GM19397 (cell line): ENCODE measurements around the gene B3GNT5.

Experiments
- ATAC-seq: cut with Tn5 transposase; IDR thresholded peaks from one replicate; pipeline ENCODE4 v1.9.1; 2021; ENCODE audit warnings: mild to moderate bottlenecking, moderate library complexity; ENCODE audit not compliant: unreplicated experiment

B3GNT5 gene

DNA sequence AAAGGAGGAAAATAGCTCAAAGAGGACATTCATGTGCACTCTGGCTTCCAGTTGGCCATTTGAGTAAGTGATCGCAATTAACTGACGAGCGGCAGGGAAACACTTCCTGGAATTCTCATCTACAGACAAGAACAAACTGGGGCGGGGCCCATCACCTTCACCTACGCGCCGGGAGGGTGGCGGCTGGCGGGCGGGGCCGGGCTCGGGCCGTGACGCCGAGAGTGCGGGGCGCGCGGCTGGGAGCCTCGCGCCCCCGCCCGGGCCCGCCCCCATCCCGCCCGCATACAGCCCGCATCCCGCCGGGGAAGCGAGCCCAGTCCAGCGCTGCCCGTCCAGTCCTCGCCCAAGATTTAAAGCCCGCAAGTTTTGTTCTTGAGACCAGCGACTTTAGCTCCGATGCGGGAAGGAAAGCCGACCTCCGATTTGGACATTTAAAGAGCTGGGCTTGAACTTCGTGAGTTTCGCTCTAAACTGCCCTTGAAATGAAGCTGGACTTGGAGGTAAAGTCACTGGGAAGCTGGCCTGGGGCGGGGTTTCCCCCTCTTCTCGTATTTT lies at the start of gene B3GNT5:
B3GNT5 (plus strand) TSS at position 281 of the 555 bp plus-strand sequence. CDS start 16,546 bp downstream, outside the sequence.
- ATAC-seq: no peak

DNA sequence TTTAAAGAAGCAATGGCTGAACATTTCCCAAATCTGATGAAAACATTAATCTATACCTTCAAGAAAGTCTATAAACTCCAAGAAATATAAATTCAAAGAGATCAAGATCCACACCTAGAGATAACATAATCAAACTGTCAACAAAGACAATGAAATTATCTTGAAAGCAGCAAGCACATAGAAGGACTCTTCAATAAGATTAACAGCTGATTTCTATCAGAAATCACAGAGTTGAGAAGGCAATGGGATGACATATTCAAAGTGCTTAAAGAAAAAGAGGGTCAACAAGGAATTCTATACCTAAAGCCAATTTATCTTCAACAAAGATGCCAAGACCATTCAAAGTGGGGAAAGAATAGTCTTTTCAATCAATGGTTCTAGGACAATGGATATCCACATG lies 49.4 kb upstream of the B3GNT5 start:
- ATAC-seq: no peak

DNA sequence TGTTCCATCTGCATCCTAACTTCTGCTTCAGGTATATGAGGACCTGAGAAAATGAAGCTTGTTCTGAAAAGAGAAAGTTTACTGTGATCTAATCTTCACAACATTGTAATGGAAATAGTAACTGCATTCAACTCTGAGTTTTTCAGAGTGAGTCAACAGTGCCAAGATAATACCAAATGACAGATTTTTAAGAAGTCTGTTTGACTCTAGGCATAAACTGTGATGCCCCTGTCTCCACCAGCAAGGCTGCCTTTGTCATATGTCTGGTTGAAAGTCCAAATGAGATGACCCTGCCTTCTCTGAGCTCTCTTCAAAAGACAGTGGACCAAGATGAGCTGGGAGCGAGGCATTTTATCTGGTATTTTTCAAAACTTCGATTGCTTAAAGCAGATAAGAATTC lies 44.8 kb upstream of the B3GNT5 start:
- ATAC-seq: no peak

DNA sequence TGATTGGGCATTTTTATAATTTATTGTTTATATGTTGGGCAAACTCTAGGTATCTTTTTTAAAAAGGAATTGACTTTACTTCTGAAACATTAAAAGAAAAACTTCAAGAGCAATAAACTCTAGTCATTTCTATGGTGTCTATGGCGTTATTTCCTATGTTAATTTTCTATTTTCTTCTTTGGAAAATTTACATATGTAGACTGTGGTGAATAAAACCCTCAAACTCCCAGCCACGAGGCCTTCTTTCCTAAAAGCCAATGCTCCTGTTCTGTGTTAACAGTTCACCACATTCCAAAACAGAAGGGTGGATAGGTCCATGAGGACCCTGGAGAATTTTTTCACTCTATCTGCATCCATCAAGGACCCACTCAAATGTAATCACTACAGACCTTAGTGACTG lies 44.3 kb upstream of the B3GNT5 start:
- no peak for ATAC-seq

GRCh38 chr3:183210341-183210740 lies 42.7 kb upstream of the B3GNT5 start:
- ATAC-seq: no peak

DNA sequence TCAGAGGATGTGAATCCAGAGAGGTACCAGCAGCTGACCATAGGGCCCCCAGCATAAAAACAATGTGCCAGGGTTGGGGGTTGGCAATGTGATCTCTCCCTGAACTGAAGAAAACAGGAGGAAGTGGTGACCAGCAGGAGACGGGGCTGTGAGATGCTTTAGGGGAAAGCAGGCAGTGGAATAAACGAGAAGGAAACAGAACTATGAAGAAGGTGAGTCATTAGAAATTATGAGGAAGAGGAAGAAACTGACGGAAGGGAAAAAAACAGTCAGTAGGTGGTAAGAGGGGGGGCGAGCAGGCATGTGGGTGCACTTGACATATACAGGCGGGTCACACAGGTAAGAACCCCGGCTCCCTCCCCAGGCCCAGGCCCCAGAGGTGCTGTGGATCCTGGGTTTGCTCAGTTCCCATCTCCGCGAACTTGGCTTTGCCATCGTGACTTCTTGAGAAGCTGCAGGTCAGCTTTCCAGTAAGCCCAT lies 42.2 kb upstream of the B3GNT5 start:
- no peak for ATAC-seq

GRCh38 chr3:183211352-183211751 lies 41.7 kb upstream of the B3GNT5 start:
- ATAC-seq: no peak

- no peak for ATAC-seq
Observed at GRCh38 chr3:183212096-183212495, 41.0 kb upstream of the B3GNT5 start.

DNA sequence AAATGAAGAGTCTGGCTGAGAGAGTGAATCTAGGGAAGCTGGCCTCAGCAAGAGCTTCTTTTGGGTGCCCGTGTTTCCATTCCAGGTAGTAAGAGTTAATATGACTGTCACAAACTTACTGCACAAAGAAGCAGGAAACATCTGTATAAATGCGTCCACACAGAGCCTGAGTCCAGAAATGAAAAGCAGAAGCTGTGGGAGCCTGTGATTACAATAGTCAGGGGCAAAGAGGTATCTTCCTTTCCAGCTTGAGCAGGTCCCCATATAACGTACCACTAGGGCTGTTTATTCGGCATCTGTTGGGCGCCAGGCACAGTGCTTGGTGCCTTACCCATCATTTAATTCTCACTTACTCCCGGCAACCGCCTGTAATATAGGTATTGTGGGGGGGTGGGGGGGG lies 40.5 kb upstream of the B3GNT5 start:
- ATAC-seq: no peak

DNA sequence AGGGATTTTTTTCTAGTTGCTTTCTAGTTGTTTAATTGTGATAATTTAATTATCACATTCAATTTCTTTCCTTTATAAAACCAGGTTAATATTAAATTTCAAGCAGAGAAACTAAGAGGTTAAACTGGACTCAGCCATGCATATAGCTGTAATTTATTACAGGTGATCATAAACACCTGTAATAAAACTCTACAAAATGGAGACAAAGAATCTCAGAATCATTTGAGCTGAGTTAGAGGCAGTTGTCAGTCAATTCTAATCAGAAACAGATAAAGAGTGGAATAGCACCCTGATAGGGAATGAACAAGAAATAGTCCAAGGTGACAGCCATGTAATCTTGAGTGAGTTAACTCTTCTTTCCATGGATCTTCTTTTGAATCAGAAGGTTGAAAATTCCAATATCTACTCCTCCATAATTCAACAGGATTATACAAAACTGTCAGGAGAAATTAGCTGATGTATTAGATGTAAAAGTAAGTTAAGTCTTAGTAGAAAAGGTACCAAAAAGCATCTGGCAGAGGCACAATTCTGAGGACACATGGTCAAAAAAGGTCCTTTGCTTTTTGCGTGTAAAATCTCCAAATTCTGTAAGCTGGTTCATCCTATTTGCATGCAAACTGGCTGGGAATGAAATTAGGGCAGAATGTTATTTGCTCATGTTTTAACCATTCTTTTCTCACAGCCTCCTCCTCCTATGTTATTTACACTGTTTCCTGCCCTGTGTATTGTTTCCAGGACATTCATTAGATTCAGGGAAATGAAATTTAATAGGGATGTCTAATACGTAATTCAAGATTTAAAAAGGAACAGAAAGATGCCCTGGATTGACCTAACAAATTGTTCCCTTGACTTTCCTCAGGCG lies 39.4 kb upstream of the B3GNT5 start:
- ATAC-seq: no peak

DNA sequence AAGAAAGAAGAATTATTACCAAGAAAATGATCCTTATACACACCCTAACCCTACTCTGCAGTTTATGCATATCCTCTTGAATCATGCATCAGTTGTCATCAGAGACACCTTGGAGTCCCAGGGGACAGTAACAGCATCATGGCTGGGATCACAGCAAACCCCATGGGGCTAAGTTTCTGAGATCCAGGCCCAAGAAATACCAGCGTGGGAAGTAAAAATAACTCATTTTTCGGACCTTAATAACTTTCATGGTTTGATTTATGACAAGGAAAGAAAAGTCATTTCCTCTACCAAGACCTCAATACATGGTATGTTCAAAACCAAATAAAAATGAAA lies 38.8 kb upstream of the B3GNT5 start:
- no peak for ATAC-seq

- ATAC-seq: no peak
Observed at GRCh38 chr3:183215591-183216202, 37.4 kb upstream of the B3GNT5 start.

DNA sequence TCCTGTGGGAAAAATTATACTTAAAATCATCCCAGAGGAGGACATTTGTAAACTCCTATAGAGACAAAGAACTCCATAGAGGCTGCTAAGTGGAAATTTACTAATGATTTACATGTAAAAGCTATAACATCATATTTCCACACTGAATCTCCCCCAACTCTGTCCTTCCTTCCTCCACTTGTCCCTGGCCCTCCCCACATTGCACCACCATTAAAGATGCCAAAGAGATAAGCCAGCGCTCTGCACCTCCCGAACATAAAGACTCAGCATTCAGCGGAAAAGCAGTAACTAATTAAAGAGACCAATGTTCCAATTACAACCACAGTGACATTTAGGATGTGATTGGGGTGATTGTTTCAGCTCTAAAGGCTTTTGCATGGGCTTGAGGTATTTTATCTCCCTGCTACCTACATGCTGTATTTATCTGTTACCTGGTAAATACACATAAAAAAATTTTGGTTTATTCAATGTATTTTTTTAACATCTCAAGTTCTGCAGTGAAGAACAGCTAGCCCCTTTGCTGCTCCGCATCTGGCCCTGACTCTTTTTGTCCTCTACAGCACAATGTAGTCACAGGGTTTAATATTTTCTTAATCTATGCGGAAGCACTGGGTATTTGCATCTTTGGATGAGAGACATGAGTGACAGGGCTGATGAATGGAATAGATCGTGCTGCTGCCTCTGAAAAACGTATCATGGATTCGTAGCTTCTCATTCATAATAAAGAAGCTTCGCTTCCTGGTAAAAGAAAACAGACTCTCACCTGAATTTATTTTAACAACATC lies 35.3 kb upstream of the B3GNT5 start:
- no peak for ATAC-seq

GRCh38 chr3:183218826-183219225 lies 34.2 kb upstream of the B3GNT5 start:
- no peak for ATAC-seq

DNA sequence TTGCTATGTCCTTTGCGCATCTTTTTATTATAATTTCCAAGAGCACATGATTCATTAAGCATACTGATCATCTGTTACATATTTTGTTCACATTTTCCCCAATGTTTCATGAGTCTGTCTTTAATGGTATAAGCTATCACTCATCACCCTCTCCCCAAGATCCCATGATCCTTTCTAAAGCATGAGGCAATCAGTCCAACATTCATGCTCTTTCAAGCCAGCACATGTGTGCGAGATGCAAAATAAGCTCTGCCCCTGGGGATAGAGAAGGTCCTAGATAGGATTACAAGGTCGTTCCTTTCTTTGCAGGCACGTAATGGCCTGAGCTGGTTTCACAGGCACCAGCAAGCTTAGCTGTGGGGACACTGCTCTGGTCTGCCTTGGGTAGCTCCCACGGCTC lies 32.2 kb upstream of the B3GNT5 start:
- no peak for ATAC-seq

- ATAC-seq: no peak
Observed at GRCh38 chr3:183222631-183223235, 30.3 kb upstream of the B3GNT5 start.

DNA sequence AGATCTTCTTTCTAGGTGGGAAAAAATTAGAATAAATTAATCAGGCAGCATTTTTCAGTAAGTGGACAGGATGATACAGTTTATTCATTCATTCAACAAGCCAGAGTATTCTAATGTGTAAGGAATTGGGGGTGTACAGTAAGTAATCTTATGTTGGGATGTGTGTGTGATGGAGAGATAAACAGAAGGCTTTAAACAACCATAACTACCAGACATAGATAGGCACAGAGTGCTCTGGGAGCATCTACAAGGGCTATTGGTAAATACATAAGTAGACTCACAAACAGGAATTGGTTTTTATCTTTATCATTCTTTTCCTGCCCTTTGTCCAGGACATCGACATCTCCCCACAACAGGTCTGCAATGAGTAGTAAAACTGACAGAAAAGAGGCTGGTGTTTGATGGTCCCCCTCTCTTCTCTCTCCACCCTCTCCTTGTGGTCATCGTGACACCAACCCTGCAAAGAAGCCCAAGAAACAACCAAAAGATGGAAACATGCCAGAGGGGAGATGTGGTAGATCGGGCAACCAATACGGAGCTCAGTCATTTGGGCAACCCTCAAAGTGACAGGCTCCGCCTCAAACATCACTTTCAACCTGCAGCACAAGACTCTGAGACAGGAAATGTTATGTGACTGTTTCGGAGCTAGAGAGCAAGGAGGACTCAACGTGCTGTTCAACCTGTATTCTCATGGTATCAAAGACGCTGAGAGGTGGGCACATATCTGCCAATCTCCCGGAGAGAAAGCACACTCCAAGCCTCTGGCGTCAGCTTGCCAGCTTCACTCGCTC lies 28.7 kb upstream of the B3GNT5 start:
- no peak for ATAC-seq

DNA sequence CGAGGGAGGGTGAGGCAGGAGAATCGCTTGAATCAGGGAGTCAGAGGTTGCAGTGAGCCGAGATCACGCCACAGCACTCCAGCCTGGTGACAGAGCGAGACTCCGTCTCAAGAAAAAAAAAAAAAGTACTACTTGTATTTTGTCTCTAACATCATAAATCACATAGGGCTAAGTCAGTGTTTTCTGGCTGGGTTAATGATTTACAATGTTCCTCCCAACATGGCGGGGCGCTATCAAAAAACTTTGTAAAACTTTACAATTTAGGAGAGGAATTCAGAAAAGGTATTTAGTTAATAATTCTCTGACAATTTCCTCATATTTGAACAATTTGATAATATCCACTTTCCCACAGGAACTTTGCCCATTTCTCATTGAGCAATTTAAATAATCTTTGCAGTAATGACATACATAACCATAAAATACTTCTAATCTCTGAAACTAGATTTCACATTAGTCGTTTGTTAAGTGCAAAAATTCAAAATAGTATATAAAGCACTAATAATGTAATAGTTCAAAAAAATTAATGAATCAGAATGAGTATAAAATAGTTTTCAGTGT lies 26.6 kb upstream of the B3GNT5 start:
- ATAC-seq: no peak

- no peak for ATAC-seq
Observed at GRCh38 chr3:183227586-183227985, 25.5 kb upstream of the B3GNT5 start.

DNA sequence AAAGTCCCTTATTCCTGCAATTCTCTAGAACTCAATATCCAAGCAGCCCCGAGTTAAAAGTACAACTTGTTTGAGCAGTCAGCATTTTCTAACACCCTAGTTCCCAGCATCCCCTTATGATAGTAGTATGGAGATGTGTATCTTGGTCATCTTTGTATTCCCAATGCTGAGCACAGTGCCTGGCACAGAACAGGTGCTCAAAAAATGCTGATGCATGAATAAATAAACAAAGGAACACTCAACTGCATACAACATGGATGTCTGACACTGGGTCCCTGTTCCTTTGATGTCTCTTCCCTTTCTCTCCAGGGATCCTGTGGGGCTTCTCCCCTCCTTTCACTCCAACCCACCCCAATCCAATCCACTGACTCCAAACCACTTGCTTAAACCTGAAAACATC lies 23.9 kb upstream of the B3GNT5 start:
- ATAC-seq: no peak
